K562 (cell line): ENCODE data around the gene SLC39A7. TPM values are rescaled to one million over a fixed set of nuclear protein-coding genes. Genes with fewer than 3 reads are reported as not detected.
A peak's percentile ranks its signal among the peaks of the same experiment; 100 is the strongest.

Experiments used
- FOXP1 ChIP-seq: sonication (generic); formaldehyde crosslinking; IDR thresholded peaks from 2 replicates; pipeline ENCODE4 v1.8.0; 2022; ENCODE audit warnings: mild to moderate bottlenecking, missing genetic modification reagents
- HMG20B ChIP-seq: fragments of 250-450 bp; sonication (Bioruptor Pico); IDR thresholded peaks from 2 replicates; pipeline ENCODE4 v1.5.0; 2021; ENCODE audit warnings: mild to moderate bottlenecking
- JUNB ChIP-seq: fragments of 450-650 bp; formaldehyde crosslinking; conservative IDR thresholded peaks from 2 replicates; pipeline ENCODE4 v1.4.0; 2020; ENCODE audit warnings: mild to moderate bottlenecking
- LEF1 ChIP-seq: fragments of 450-650 bp; IDR thresholded peaks from 2 replicates; pipeline ENCODE4 v1.6.1; 2016; ENCODE audit warnings: mild to moderate bottlenecking
- MAX ChIP-seq: sonication (generic); formaldehyde crosslinking; IDR thresholded peaks from 2 replicates; pipeline ENCODE4 v1.9.0; 2022; ENCODE audit warnings: mild to moderate bottlenecking, missing genetic modification reagents
- SIX5 ChIP-seq, 2 experiments: IDR thresholded peaks; 2 replicates each; pipeline ENCODE4 v1.6.1; 2011; ENCODE audit warnings: low read length in 2 of 2, borderline replicate concordance in 1 of 2, low read depth in 1 of 2, mild to moderate bottlenecking in 1 of 2, moderate library complexity in 1 of 2; ENCODE audit not compliant: insufficient read depth in 1 of 2
- SMARCC2 ChIP-seq: fragments of 450-650 bp; IDR thresholded peaks from 2 replicates; pipeline ENCODE4 v1.6.1; 2017; ENCODE audit warnings: antibody characterized with exemption, moderate library complexity, mild to moderate bottlenecking, low read depth
- SOX6 ChIP-seq: fragments of 450-650 bp; IDR thresholded peaks from 2 replicates; pipeline ENCODE4 v1.6.1; 2014; ENCODE audit warnings: mild to moderate bottlenecking
- TRIM24 ChIP-seq, 2 experiments: fragments of 450-650 bp; IDR thresholded peaks; 2 replicates each; pipeline ENCODE4 v1.6.1; 2016
- TRIM25 ChIP-seq: fragments of 450-650 bp; IDR thresholded peaks from 2 replicates; pipeline ENCODE4 v1.7.0; 2016; ENCODE audit warnings: borderline replicate concordance
- U2AF2 ChIP-seq: fragments of 200-400 bp; formaldehyde crosslinking; optimal IDR thresholded peaks from 2 replicates; pipeline ENCODE3; 2017; ENCODE audit warnings: low read depth, mild to moderate bottlenecking, low read length
- UBTF ChIP-seq, 2 experiments: IDR thresholded peaks; 2 replicates each; pipeline ENCODE4 v1.6.1; 2012; ENCODE audit warnings: improper control_type of control experiment in 2 of 2, low read depth in 2 of 2, low read length in 2 of 2, borderline replicate concordance in 1 of 2
- VEZF1 ChIP-seq: fragments of 200-800 bp; sonication (Bioruptor generic); IDR thresholded peaks from 2 replicates; pipeline ENCODE4 v1.6.1; 2017; ENCODE audit warnings: missing genetic modification characterization, missing compliant biosample characterization
- ZBED1 ChIP-seq: IDR thresholded peaks from 2 replicates; pipeline ENCODE4 v1.6.1; 2014
- ZFP30 ChIP-seq: fragments of 250-450 bp; sonication (Bioruptor Pico); IDR thresholded peaks from 2 replicates; pipeline ENCODE4 v1.8.0; 2022; ENCODE audit warnings: moderate library complexity, mild to moderate bottlenecking, inconsistent platforms, borderline replicate concordance
- ZNF121 ChIP-seq: sonication (generic); formaldehyde crosslinking; conservative IDR thresholded peaks from 2 replicates; pipeline ENCODE4 v1.8.0; 2022; ENCODE audit warnings: missing genetic modification reagents
- ZNF217 ChIP-seq: sonication (generic); formaldehyde crosslinking; IDR thresholded peaks from 2 replicates; pipeline ENCODE4 v1.8.0; 2022; ENCODE audit warnings: mild to moderate bottlenecking, missing genetic modification reagents
- ZNF655 ChIP-seq: fragments of 250-450 bp; sonication (Bioruptor Pico); IDR thresholded peaks from 2 replicates; pipeline ENCODE4 v1.5.0; 2021
- polyA plus RNA-seq, 8 experiments: library from polyadenylated mRNA; depleted of rRNA in 4 of 8; stranded (reverse) in 5 of 8; unstranded in 3 of 8; fragments of >200 nt; fragmentation: Nextera tagmentation in 2 of 8; fragmentation: Illumina TruSeq in 1 of 8; extraction: Ambion mirVana in 2 of 8; extraction: Trizol in 1 of 8; gene quantifications; 2 replicates each; pipeline versions ENCODE4 v1.2.1 to v1.2.3, GENCODE V29; 2011 to 2014; ENCODE audit warnings: inconsistent platforms in 1 of 8, missing spikeins in 1 of 8
- total RNA-seq, 7 experiments: library from RNA; depleted of rRNA in 6 of 7; stranded (reverse); fragments of >200 nt in 6 of 7; fragmentation: Illumina TruSeq in 2 of 7; extraction: Trizol in 2 of 7; gene quantifications; 2 replicates each; pipeline versions ENCODE4 v1.2.1 to v1.2.3, GENCODE V29; 2011 to 2021; ENCODE audit warnings: low replicate concordance in 1 of 7

SLC39A7 gene
- total and polyA plus RNA-seq, 9 of the 15 experiments (the other 6 are each of a cell fraction or from before 2014, with no cell fraction given): 21.7 to 169 (median 121) TPM

- TF ChIP-seq TRIM25: no peak
- peak; percentile 67; the same call in 1 of the 2 replicates for TF ChIP-seq ZBED1
- no peak for TF ChIP-seq ZFP30
- TF ChIP-seq HMG20B (CRISPR knock-in tag): no peak
- TF ChIP-seq VEZF1 (CRISPR knock-in tag): peak; percentile 100
- TF ChIP-seq U2AF2: no peak
- TF ChIP-seq ZNF217 (CRISPR knock-in tag): no peak
- TF ChIP-seq UBTF (IDR thresholded peaks at IDR 0.05; ENCODE audit: borderline replicate concordance in 1 of 2, low read depth in 2 of 2, low read length in 2 of 2): peak in 1 of 2 experiments; percentile 19; a peak in 1 of 4 replicates
- no peak; the same call in 1 of the 2 replicates for TF ChIP-seq JUNB (CRISPR knock-in tag)
- TF ChIP-seq TRIM24 (IDR thresholded peaks at IDR 0.05): no peak; a peak in 1 of 4 replicates
- no peak for TF ChIP-seq SMARCC2
- TF ChIP-seq LEF1: no peak
- peak; percentile 59 for TF ChIP-seq MAX
- TF ChIP-seq ZNF655 (CRISPR knock-in tag): no peak
- TF ChIP-seq FOXP1 (CRISPR knock-in tag): peak; percentile 36; the same call in 1 of the 2 replicates
- TF ChIP-seq ZNF121 (CRISPR knock-in tag): no peak
- TF ChIP-seq SIX5 (IDR thresholded peaks at IDR 0.05; ENCODE audit: borderline replicate concordance in 1 of 2, insufficient read depth in 1 of 2, low read depth in 1 of 2, low read length in 2 of 2): no peak
- no peak; the same call in 1 of the 2 replicates for TF ChIP-seq SOX6
Measured at GRCh38 chr6:33208091-33208967, 7.7 kb downstream of the SLC39A7 start, which contains the start of gene RING1 (continued).
